Natural killer cell (primary cell): ENCODE measurements around the gene LY6G6C. TPM values are rescaled to one million over a fixed set of nuclear protein-coding genes. Genes with fewer than 3 reads are reported as not detected.

Experiments
- ATAC-seq, 3 donors: fragments of 150-1000 bp in 2 of 3; fragments of 200-7000 bp in 1 of 3; cut with Tn5 transposase; 1 replicate in 1 of 3; 2 replicates in 2 of 3; pipeline ENCODE4 v1.10.0; 2021; ENCODE audit warnings: mild to moderate bottlenecking in 2 of 3, moderate library complexity in 2 of 3
- DNase-seq, 2 donors: peaks; one replicate each; pipeline versions ENCODE4 v3.0.0 to v3.0.0-alpha.2; 2013 to 2021; ENCODE audit warnings: mixed read lengths in 1 of 2
- H3K27ac ChIP-seq: one replicate; pipeline ENCODE4 v1.5.1; 2013; ENCODE audit warnings: mild to moderate bottlenecking, low read length
- H3K27me3 ChIP-seq: one replicate; pipeline ENCODE4 v1.6.1; 2013; ENCODE audit warnings: low read length; ENCODE audit not compliant: control insufficient read depth, insufficient read depth
- H3K36me3 ChIP-seq: one replicate; pipeline ENCODE4 v1.6.1; 2013; ENCODE audit warnings: low read length; ENCODE audit not compliant: control insufficient read depth, insufficient read depth
- H3K4me1 ChIP-seq: one replicate; pipeline ENCODE4 v1.6.1; 2013; ENCODE audit warnings: low read length; ENCODE audit not compliant: control insufficient read depth, insufficient read depth
- H3K4me3 ChIP-seq: one replicate; pipeline ENCODE4 v1.5.1; 2013; ENCODE audit warnings: low read length
- H3K9me3 ChIP-seq: one replicate; pipeline ENCODE4 v1.6.1; 2013; ENCODE audit warnings: low read length; ENCODE audit not compliant: control insufficient read depth, insufficient read depth
- H3K27ac Mint-ChIP-seq, 2 donors: one replicate each; pipeline ENCODE4 v1.8.0; 2022; ENCODE audit warnings: mild to moderate bottlenecking in 2 of 2, mixed read lengths in 2 of 2, moderate library complexity in 1 of 2
- H3K27me3 Mint-ChIP-seq, 2 donors: one replicate each; pipeline ENCODE4 v1.8.0; 2022; ENCODE audit warnings: low read depth in 2 of 2, mixed read lengths in 2 of 2
- H3K36me3 Mint-ChIP-seq: one replicate; pipeline ENCODE4 v1.8.0; 2022; ENCODE audit warnings: mixed read lengths
- H3K4me1 Mint-ChIP-seq, 2 donors: one replicate each; pipeline ENCODE4 v1.8.0; 2022; ENCODE audit warnings: mixed read lengths in 2 of 2
- H3K4me3 Mint-ChIP-seq: one replicate; pipeline ENCODE4 v1.8.0; 2022; ENCODE audit warnings: mild to moderate bottlenecking, moderate library complexity, mixed read lengths
- H3K9me3 Mint-ChIP-seq, 2 donors: one replicate each; pipeline ENCODE4 v1.8.0; 2022; ENCODE audit warnings: mixed read lengths in 2 of 2
- CTCF ChIP-seq: fragments of 200-600 bp; IDR thresholded peaks from one replicate; pipeline ENCODE4 v1.8.0; 2022; ENCODE audit warnings: antibody characterized with exemption
- WGBS: methylation state at CpG from one replicate; pipeline ENCODE4 v1.1.7; 2013; ENCODE audit warnings: missing lambda C conversion rate; ENCODE audit not compliant: insufficient coverage; 5-methylcytosine and 5-hydroxymethylcytosine counted together
- intact Hi-C: fragments of 100-400 bp; cut with micrococcal nuclease; formaldehyde crosslinking; loops from one replicate; pipeline ENCODE4 v1.14.2; 2022
- total RNA-seq, 4 donors: library from RNA; stranded (reverse); fragments of 120-200 nt in 1 of 4; gene quantifications; one replicate each; pipeline versions ENCODE4 v1.2.3 to v1.2.4, GENCODE V29; 2013 to 2022

Gene LY6G6C, protein sequence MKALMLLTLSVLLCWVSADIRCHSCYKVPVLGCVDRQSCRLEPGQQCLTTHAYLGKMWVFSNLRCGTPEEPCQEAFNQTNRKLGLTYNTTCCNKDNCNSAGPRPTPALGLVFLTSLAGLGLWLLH
- total RNA-seq = not detected
- total RNA-seq (2013) = 0.25 TPM

- H3K27ac ChIP-seq = no peak within 1 kb of the TSS
- no peaks in the 10 kb centered on the region for H3K9me3 ChIP-seq
- Mint-ChIP-seq H3K9me3 (no peaks in the 10 kb centered on the region), H3K4me3 (no peak within 1 kb of the TSS), H3K27me3 (peaks cover 0 to 4% of the 10 kb centered on the region in 2 donors), H3K36me3 (peaks cover 10% of the 10 kb centered on the region), H3K27ac (peak within 1 kb of the TSS in 1 of 2 donors; percentile 46), H3K4me1 (peaks cover 25% of the 10 kb centered on the region in 2 donors)
- no peak for TF ChIP-seq CTCF
- peaks cover 7% of the 10 kb centered on the region for H3K36me3 ChIP-seq
- no peak for DNase-seq
- peaks cover 20% of the 10 kb centered on the region for H3K4me1 ChIP-seq
- no peak within 1 kb of the TSS for H3K4me3 ChIP-seq
- intact Hi-C loops = no loop called here
- no peak for ATAC-seq
- no peaks in the 10 kb centered on the region for H3K27me3 ChIP-seq
- WGBS = 90% methylated on average over 3 of the region's 4 CpGs
These were observed at the start of gene LY6G6C for GRCh38 chr6:31721351-31722020. Gene LY6G6C (minus strand): TSS chr6:31721746. CDS start chr6:31721679, 67 bp downstream.

DNA sequence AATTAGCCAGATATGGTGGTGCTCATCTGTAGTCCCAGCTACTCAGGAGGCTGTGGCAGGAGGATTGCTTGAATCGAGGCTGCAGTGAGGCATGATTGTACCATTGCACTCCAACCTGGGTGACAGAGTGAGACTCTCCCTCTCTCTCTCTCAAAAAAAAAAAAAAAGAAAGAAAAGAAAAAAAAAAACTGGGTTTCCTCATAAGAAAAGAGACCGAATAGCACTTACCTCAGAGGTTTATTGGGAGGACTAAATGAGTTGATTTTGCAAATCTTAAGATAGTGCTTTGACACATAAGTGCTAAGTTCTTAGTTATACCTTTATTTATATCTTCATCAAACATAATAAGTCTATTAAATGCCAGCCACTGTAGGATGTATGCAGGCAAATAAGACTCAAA lies 49.3 kb upstream of the LY6G6C start:
- WGBS = 100% methylated on average over 1 of the region's 2 CpGs
- peaks cover 6 to 33% of the 10 kb centered on the region in 2 donors for H3K4me1 Mint-ChIP-seq
- no peaks in the 10 kb centered on the region for H3K36me3 Mint-ChIP-seq
- peak overlapping the region in 1 of 2 donors; percentile 48 for H3K27ac Mint-ChIP-seq
- H3K4me1 ChIP-seq = peaks cover 37% of the 10 kb centered on the region
- H3K9me3 ChIP-seq = no peaks in the 10 kb centered on the region
- TF ChIP-seq CTCF = no peak
- ATAC-seq (no peak), DNase-seq (no peak)
- intact Hi-C loops = no loop called here
- H3K27me3 Mint-ChIP-seq = no peaks in the 10 kb centered on the region
- no peaks in the 10 kb centered on the region for H3K36me3 ChIP-seq
- H3K27me3 ChIP-seq = no peaks in the 10 kb centered on the region
- no peaks in the 10 kb centered on the region for H3K9me3 Mint-ChIP-seq
- no peak overlapping the region for H3K27ac ChIP-seq
- no peak overlapping the region for H3K4me3 Mint-ChIP-seq
- no peak overlapping the region for H3K4me3 ChIP-seq

- TF ChIP-seq CTCF = peak; percentile 72
- Mint-ChIP-seq H3K27ac (peak overlapping the region; percentile 53 to 60), H3K4me1 (peaks cover 6 to 28% of the 10 kb centered on the region in 2 donors), H3K27me3 (no peaks in the 10 kb centered on the region), H3K4me3 (no peak overlapping the region), H3K9me3 (no peaks in the 10 kb centered on the region), H3K36me3 (no peaks in the 10 kb centered on the region)
- Histone ChIP-seq H3K27me3 (no peaks in the 10 kb centered on the region), H3K4me3 (no peak overlapping the region), H3K9me3 (no peaks in the 10 kb centered on the region), H3K4me1 (peaks cover 33% of the 10 kb centered on the region), H3K36me3 (no peaks in the 10 kb centered on the region), H3K27ac (no peak overlapping the region)
- DNase-seq (peak; percentile 80 to 88), ATAC-seq (peak; percentile 95 to 97 (median 95))
- intact Hi-C loops = loop anchor here (1.0 kb wide), 1 partner anchor 41 kb away; the partner anchor contains the start of gene DDAH2
- 62% methylated on average over 10 of the region's 12 CpGs for WGBS
These were observed 48.3 kb upstream of the LY6G6C start for GRCh38 chr6:31769684-31770371.
